ENCODE measurements around the gene APPL1. TPM values are rescaled to one million over a fixed set of nuclear protein-coding genes. Genes with fewer than 3 reads are reported as not detected.

APPL1 gene
- total RNA-seq, 1 donor from 2014 or later, result 30.9 TPM

GRCh38 chr3:57252404-57252803 is 24.9 kb downstream of the APPL1 start:
- TF ChIP-seq CTCF (IDR thresholded peaks at IDR 0.05; ENCODE audit: insufficient read depth, low read length, poor library complexity, severe bottlenecking), result no peak
- H3K36me3 ChIP-seq (ENCODE audit: control insufficient read depth, insufficient read depth, low read length), result no peaks in the 10 kb centered on the region
- no peak for DNase-seq (ENCODE audit: low read depth)
- no peaks in the 10 kb centered on the region for H3K27me3 ChIP-seq (ENCODE audit: control insufficient read depth, insufficient read depth, low read length)
- H3K4me3 ChIP-seq (ENCODE audit: low read depth, low read length), result no peak overlapping the region

GRCh38 chr3:57256844-57257243 is 29.3 kb downstream of the APPL1 start:
- Histone ChIP-seq H3K36me3 (ENCODE audit: control insufficient read depth, insufficient read depth, low read length) (no peaks in the 10 kb centered on the region), H3K4me3 (ENCODE audit: low read depth, low read length) (no peak overlapping the region), H3K27me3 (ENCODE audit: control insufficient read depth, insufficient read depth, low read length) (no peaks in the 10 kb centered on the region)
- no peak for DNase-seq (ENCODE audit: low read depth)
- TF ChIP-seq CTCF (IDR thresholded peaks at IDR 0.05; ENCODE audit: insufficient read depth, low read length, poor library complexity, severe bottlenecking), result no peak

GRCh38 chr3:57257678-57258077 is 30.1 kb downstream of the APPL1 start:
- TF ChIP-seq CTCF (IDR thresholded peaks at IDR 0.05; ENCODE audit: insufficient read depth, low read length, poor library complexity, severe bottlenecking), result no peak
- no peak for DNase-seq (ENCODE audit: low read depth)
- no peak overlapping the region for H3K4me3 ChIP-seq (ENCODE audit: low read depth, low read length)
- H3K36me3 ChIP-seq (ENCODE audit: control insufficient read depth, insufficient read depth, low read length), result no peaks in the 10 kb centered on the region
- no peaks in the 10 kb centered on the region for H3K27me3 ChIP-seq (ENCODE audit: control insufficient read depth, insufficient read depth, low read length)

GRCh38 chr3:57261119-57261518 is 33.6 kb downstream of the APPL1 start:
- Histone ChIP-seq H3K4me3 (ENCODE audit: low read depth, low read length) (no peak overlapping the region), H3K27me3 (ENCODE audit: control insufficient read depth, insufficient read depth, low read length) (no peaks in the 10 kb centered on the region), H3K36me3 (ENCODE audit: control insufficient read depth, insufficient read depth, low read length) (no peaks in the 10 kb centered on the region)
- DNase-seq (ENCODE audit: low read depth), result no peak
- no peak for TF ChIP-seq CTCF (IDR thresholded peaks at IDR 0.05; ENCODE audit: insufficient read depth, low read length, poor library complexity, severe bottlenecking)

GRCh38 chr3:57261929-57262328 is 34.4 kb downstream of the APPL1 start:
- H3K27me3 ChIP-seq (ENCODE audit: control insufficient read depth, insufficient read depth, low read length), result no peaks in the 10 kb centered on the region
- no peak for TF ChIP-seq CTCF (IDR thresholded peaks at IDR 0.05; ENCODE audit: insufficient read depth, low read length, poor library complexity, severe bottlenecking)
- H3K36me3 ChIP-seq (ENCODE audit: control insufficient read depth, insufficient read depth, low read length), result no peaks in the 10 kb centered on the region
- DNase-seq (ENCODE audit: low read depth), result no peak
- no peak overlapping the region for H3K4me3 ChIP-seq (ENCODE audit: low read depth, low read length)

- TF ChIP-seq CTCF (IDR thresholded peaks at IDR 0.05; ENCODE audit: insufficient read depth, low read length, poor library complexity, severe bottlenecking), result no peak
- Histone ChIP-seq H3K27me3 (ENCODE audit: control insufficient read depth, insufficient read depth, low read length) (no peaks in the 10 kb centered on the region), H3K4me3 (ENCODE audit: low read depth, low read length) (no peak overlapping the region), H3K36me3 (ENCODE audit: control insufficient read depth, insufficient read depth, low read length) (no peaks in the 10 kb centered on the region)
- DNase-seq (ENCODE audit: low read depth), result no peak
Observed at GRCh38 chr3:57268416-57268815, 40.9 kb downstream of the APPL1 start.

Data from kidney epithelial cell (primary cell).